ENCODE measurements around the gene CRHR2.

CRHR2 gene

DNA sequence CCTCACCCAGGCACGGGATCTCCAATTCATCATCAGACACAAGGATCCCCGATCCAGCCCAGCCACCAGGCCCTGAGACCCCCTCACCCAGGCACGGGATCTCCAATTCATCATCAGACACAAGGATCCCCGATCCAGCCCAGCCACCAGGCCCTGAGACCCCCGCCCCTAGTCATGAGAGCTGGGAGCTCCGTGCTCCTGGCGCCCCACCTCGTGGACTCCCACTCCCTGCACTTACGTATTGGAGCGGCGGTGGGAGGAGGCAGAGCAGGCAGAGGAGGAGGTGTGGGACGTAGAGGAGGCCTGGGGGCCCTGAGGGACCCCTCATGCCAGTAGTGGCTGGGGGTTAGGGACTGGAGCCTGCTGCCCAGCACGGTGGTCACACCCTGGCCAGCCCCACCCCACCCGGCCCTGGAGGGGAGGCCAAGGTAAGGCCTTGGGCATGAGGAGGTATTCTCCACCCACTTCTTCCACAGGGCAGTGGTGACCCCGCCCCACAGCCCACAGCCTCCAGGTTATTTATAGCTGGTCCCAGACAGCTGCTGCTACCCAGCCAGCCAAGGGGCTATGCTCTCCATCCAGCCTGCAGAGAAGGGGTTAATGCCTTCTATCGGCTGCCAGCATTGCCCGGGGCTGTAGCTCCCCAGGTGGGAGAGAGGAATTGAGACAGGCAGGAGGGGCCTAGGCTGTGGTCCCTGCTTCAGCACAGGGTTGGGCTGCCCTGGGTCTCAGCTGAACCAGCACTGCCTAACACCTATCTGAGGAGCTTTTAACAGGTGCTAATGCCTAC, 17.6 kb upstream of the CRHR2 start:
- Histone ChIP-seq H3K9me3 (replicated peaks; ENCODE audit: insufficient read depth, low read length) (no peaks in the 10 kb centered on the region), H3K4me1 (ENCODE audit: low read length) (no peaks in the 10 kb centered on the region), H2AFZ (ENCODE audit: low read length) (no peak overlapping the region), H3K4me2 (ENCODE audit: low read depth, low read length) (no peak overlapping the region), H3K4me3 (ENCODE audit: low read length) (no peak overlapping the region), H3F3A (ENCODE audit: insufficient read depth, low read length) (no peaks in the 10 kb centered on the region), H3K27me3 (replicated peaks; ENCODE audit: insufficient read depth, low read length) (no peaks in the 10 kb centered on the region), H3K9me2 (replicated peaks; ENCODE audit: insufficient read depth, low read length) (no peaks in the 10 kb centered on the region), H4K20me1 (ENCODE audit: insufficient read depth, low read length) (no peaks in the 10 kb centered on the region), H3K36me3 (replicated peaks; ENCODE audit: insufficient read depth, low read length) (no peaks in the 10 kb centered on the region), H3K79me2 (ENCODE audit: low read length) (no peaks in the 10 kb centered on the region), H3K9ac (ENCODE audit: low read length) (no peak overlapping the region), H3K27ac (ENCODE audit: low read length) (no peak overlapping the region)
- no peak for DNase-seq
- TF ChIP-seq, protein P1, sequence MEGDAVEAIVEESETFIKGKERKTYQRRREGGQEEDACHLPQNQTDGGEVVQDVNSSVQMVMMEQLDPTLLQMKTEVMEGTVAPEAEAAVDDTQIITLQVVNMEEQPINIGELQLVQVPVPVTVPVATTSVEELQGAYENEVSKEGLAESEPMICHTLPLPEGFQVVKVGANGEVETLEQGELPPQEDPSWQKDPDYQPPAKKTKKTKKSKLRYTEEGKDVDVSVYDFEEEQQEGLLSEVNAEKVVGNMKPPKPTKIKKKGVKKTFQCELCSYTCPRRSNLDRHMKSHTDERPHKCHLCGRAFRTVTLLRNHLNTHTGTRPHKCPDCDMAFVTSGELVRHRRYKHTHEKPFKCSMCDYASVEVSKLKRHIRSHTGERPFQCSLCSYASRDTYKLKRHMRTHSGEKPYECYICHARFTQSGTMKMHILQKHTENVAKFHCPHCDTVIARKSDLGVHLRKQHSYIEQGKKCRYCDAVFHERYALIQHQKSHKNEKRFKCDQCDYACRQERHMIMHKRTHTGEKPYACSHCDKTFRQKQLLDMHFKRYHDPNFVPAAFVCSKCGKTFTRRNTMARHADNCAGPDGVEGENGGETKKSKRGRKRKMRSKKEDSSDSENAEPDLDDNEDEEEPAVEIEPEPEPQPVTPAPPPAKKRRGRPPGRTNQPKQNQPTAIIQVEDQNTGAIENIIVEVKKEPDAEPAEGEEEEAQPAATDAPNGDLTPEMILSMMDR (IDR thresholded peaks at IDR 0.05; ENCODE audit: low read length): no peak
- TF ChIP-seq EZH2phosphoT487 (IDR thresholded peaks at IDR 0.05; ENCODE audit: low read length) (no peak), EZH2 (optimal IDR thresholded peaks at IDR 0.05; ENCODE audit: low read depth, low read length) (no peak)

GRCh38 chr7:30698481-30698880, 16.2 kb upstream of the CRHR2 start:
- H2AFZ ChIP-seq (ENCODE audit: low read length): no peak overlapping the region
- no peaks in the 10 kb centered on the region for H3F3A ChIP-seq (ENCODE audit: insufficient read depth, low read length)
- H3K9me2 ChIP-seq (replicated peaks; ENCODE audit: insufficient read depth, low read length): no peaks in the 10 kb centered on the region
- no peaks in the 10 kb centered on the region for H4K20me1 ChIP-seq (ENCODE audit: insufficient read depth, low read length)
- no peak overlapping the region for H3K27ac ChIP-seq (ENCODE audit: low read length)
- H3K9ac ChIP-seq (ENCODE audit: low read length): no peak overlapping the region
- no peaks in the 10 kb centered on the region for H3K9me3 ChIP-seq (replicated peaks; ENCODE audit: insufficient read depth, low read length)
- no peaks in the 10 kb centered on the region for H3K4me1 ChIP-seq (ENCODE audit: low read length)
- H3K4me2 ChIP-seq (ENCODE audit: low read depth, low read length): no peak overlapping the region
- no peaks in the 10 kb centered on the region for H3K79me2 ChIP-seq (ENCODE audit: low read length)
- H3K4me3 ChIP-seq (ENCODE audit: low read length): no peak overlapping the region
- H3K27me3 ChIP-seq (replicated peaks; ENCODE audit: insufficient read depth, low read length): no peaks in the 10 kb centered on the region
- no peak for DNase-seq
- TF ChIP-seq, protein P1 (IDR thresholded peaks at IDR 0.05; ENCODE audit: low read length): no peak
- no peak for TF ChIP-seq EZH2 (optimal IDR thresholded peaks at IDR 0.05; ENCODE audit: low read depth, low read length)
- no peak for TF ChIP-seq EZH2phosphoT487 (IDR thresholded peaks at IDR 0.05; ENCODE audit: low read length)
- H3K36me3 ChIP-seq (replicated peaks; ENCODE audit: insufficient read depth, low read length): no peaks in the 10 kb centered on the region

DNA sequence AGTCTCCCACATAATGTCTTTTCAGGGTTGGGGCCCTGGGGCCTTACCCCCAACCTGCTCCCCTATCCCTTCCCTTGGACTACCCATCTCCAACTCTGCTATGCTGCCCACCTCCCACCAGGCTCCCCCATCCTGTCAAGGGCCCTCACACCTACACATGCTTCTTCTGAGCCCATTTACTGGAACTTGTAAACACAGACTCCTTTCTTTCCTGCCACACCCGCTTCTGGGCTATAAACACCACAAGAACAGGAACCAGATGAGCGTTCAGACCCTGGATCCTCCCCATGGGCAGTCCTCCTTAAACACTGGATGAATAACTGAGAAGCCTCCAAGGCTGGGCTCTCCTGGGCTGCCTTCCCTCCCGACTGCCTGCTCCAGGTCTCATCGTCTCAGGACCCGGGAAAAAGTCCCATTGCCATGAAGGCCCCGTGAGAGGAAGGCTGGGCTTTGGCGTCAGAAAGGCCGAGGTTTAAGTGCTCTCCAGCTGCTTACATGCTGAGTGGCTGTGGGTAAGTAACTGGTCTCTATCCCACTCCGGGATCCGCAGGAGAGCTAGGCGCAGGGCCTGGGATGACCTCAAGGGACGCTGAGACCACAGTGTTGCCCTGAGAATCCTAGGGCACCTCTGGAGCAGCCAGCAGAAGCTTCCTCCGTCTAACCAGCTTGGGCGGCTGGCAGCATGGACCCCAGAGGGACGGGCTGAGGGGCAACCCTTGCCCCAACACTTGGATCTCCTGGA, 15.6 kb upstream of the CRHR2 start:
- H3K9me3 ChIP-seq (replicated peaks; ENCODE audit: insufficient read depth, low read length): no peaks in the 10 kb centered on the region
- no peak for DNase-seq
- no peaks in the 10 kb centered on the region for H3K4me1 ChIP-seq (ENCODE audit: low read length)
- no peaks in the 10 kb centered on the region for H3K27me3 ChIP-seq (replicated peaks; ENCODE audit: insufficient read depth, low read length)
- no peaks in the 10 kb centered on the region for H3K36me3 ChIP-seq (replicated peaks; ENCODE audit: insufficient read depth, low read length)
- no peak overlapping the region for H3K27ac ChIP-seq (ENCODE audit: low read length)
- H3K9me2 ChIP-seq (replicated peaks; ENCODE audit: insufficient read depth, low read length): no peaks in the 10 kb centered on the region
- no peaks in the 10 kb centered on the region for H4K20me1 ChIP-seq (ENCODE audit: insufficient read depth, low read length)
- H3K9ac ChIP-seq (ENCODE audit: low read length): no peak overlapping the region
- H3K4me3 ChIP-seq (ENCODE audit: low read length): no peak overlapping the region
- H3F3A ChIP-seq (ENCODE audit: insufficient read depth, low read length): no peaks in the 10 kb centered on the region
- no peak overlapping the region for H2AFZ ChIP-seq (ENCODE audit: low read length)
- no peak overlapping the region for H3K4me2 ChIP-seq (ENCODE audit: low read depth, low read length)
- no peaks in the 10 kb centered on the region for H3K79me2 ChIP-seq (ENCODE audit: low read length)
- TF ChIP-seq EZH2phosphoT487 (IDR thresholded peaks at IDR 0.05; ENCODE audit: low read length) (no peak), EZH2 (optimal IDR thresholded peaks at IDR 0.05; ENCODE audit: low read depth, low read length) (no peak)
- TF ChIP-seq, protein P1 (IDR thresholded peaks at IDR 0.05; ENCODE audit: low read length): no peak
